Neuron (in vitro differentiated cells): ENCODE measurements around the gene TLCD3B.
A peak's percentile ranks its signal among the peaks of the same experiment; 100 is the strongest.

Source experiments
- H2AFZ ChIP-seq: one replicate; pipeline ENCODE4 v1.6.1; 2013; ENCODE audit warnings: low read depth, mild to moderate bottlenecking, inconsistent platforms, low read length, moderate library complexity
- H3K27me3 ChIP-seq: one replicate; pipeline ENCODE4 v1.6.1; 2013; ENCODE audit warnings: low read length; ENCODE audit not compliant: insufficient read depth
- H3K36me3 ChIP-seq: one replicate; pipeline ENCODE4 v1.6.1; 2013; ENCODE audit warnings: low read length; ENCODE audit not compliant: insufficient read depth
- H3K4me1 ChIP-seq: one replicate; pipeline ENCODE4 v1.6.1; 2013; ENCODE audit warnings: low read length; ENCODE audit not compliant: insufficient read depth
- H3K4me3 ChIP-seq: 2 replicates; pipeline ENCODE4 v1.5.1; 2013; ENCODE audit warnings: mild to moderate bottlenecking, low read length, moderate library complexity
- H3K9me3 ChIP-seq: one replicate; pipeline ENCODE4 v1.6.1; 2013; ENCODE audit warnings: low read length

Gene TLCD3B

DNA sequence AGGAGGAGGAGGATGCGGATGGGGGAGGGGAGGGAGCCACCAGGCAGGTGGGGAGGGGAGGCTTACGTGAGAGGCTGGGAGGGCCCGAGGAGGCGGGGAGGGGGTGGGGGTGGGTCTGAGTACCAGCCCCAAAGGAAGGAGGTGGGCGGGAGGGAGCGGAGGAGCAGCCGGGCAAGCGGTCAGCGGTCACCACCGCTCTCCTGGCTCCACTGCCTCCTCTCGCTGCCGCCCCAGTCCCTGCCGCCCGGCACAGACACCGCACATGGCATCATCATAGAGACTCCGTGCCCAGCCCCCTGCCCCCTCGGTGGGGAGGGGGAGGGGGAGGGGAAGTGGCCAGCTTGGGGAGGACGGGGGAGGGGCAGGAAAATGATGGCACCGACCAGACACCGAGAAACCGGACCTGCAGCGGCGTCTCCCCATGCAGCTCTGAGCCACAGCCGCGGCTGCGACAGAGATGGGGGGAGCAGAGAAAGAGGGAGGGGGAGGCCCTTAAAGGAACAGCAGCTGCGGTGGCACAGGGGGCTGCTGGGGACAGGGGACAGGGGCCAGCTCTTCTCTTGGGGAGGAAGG, at the start of gene TLCD3B:
Gene TLCD3B (minus strand): TSS at position 431 of the 573 bp plus-strand sequence. CDS start 744 bp downstream, outside the sequence.
- peak within 1 kb of the TSS; percentile 35 for H2AFZ ChIP-seq
- H3K4me3 ChIP-seq, result peak within 1 kb of the TSS; percentile 42
- H3K4me1 ChIP-seq, result peaks cover 17% of the 10 kb centered on the region
- no peaks in the 10 kb centered on the region for H3K9me3 ChIP-seq
- H3K27me3 ChIP-seq, result peaks cover 7% of the 10 kb centered on the region
- H3K36me3 ChIP-seq, result no peaks in the 10 kb centered on the region

DNA sequence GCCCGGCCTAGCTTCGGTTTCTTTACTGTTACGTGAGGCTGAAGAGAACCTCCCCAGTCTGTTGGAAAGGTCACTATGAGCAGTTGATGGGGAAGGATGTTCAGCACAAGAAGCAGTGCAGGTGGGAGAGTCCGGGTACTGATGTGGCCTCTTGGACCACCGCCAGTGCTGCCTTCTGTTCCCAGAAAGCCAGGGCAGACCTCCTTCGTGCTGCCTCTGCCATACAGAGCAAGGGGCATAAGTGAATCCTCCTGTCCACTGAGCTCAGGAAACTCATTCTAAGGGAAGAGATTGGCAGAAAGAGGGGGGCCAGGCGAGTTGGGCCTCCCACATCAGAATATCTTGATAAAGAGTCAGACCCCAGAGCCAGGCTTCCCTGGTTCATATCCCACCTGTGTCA, 48.4 kb upstream of the TLCD3B start:
- Histone ChIP-seq H3K36me3 (peaks cover 62% of the 10 kb centered on the region), H3K9me3 (no peaks in the 10 kb centered on the region), H3K4me1 (peaks cover 17% of the 10 kb centered on the region), H3K27me3 (no peaks in the 10 kb centered on the region), H2AFZ (no peak overlapping the region), H3K4me3 (no peak overlapping the region)

GRCh38 chr16:30078744-30079143, 47.7 kb upstream of the TLCD3B start:
- peaks cover 17% of the 10 kb centered on the region for H3K4me1 ChIP-seq
- H3K36me3 ChIP-seq, result peaks cover 55% of the 10 kb centered on the region
- no peaks in the 10 kb centered on the region for H3K9me3 ChIP-seq
- H3K4me3 ChIP-seq, result no peak overlapping the region
- H2AFZ ChIP-seq, result no peak overlapping the region
- H3K27me3 ChIP-seq, result no peaks in the 10 kb centered on the region

DNA sequence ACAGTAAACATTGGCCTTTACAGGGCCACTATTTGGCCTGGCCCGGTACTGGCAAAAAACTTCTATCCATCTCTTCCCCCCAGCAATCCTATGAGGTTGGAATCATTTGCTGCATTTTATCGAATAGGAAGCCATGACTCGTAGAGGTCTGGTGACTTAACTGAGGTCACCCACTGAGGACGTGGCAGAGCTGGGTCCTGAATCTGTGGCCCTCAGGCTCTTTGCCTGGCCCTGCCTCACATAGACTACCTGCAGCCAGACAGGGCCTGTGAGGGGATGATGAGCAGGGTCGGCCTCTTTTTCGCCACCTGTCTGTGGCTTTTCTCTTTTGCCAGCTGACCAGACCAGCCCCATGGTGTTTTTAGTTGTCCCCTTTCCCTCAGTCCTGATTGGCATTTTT, 46.6 kb upstream of the TLCD3B start:
- Histone ChIP-seq H2AFZ (no peak overlapping the region), H3K4me3 (peak overlapping the region; percentile 84), H3K36me3 (peaks cover 44% of the 10 kb centered on the region), H3K9me3 (no peaks in the 10 kb centered on the region), H3K27me3 (no peaks in the 10 kb centered on the region), H3K4me1 (peaks cover 17% of the 10 kb centered on the region)

DNA sequence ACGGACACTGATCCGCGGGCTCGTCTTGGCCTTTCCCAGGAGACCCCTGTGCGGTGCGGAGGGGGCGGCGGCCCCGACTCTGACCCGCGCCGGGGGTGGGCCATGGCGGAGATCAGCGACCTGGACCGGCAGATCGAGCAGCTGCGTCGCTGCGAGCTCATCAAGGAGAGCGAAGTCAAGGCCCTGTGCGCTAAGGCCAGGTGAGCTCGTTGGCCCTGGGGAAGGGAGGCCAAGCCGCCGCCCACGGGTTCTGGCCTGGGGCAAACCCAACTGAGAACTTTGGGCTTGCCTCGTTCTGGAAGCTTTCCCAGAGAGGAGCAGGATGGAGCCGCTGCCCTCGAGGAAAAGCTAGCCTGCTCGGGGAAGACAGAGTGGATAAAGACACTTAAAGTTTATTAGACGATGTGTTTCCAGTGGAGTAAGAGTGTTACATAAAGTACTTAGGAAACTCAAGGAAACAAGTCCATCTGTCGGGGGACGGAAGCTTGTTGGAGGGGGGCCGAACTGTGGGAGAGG, 45.3 kb upstream of the TLCD3B start:
- Histone ChIP-seq H2AFZ (peak overlapping the region; percentile 71), H3K27me3 (no peaks in the 10 kb centered on the region), H3K4me3 (peak overlapping the region; percentile 84), H3K36me3 (peaks cover 44% of the 10 kb centered on the region), H3K9me3 (no peaks in the 10 kb centered on the region), H3K4me1 (peaks cover 17% of the 10 kb centered on the region)

- peaks cover 17% of the 10 kb centered on the region for H3K4me1 ChIP-seq
- H3K4me3 ChIP-seq, result peak within 1 kb of the TSS; percentile 84
- peak within 1 kb of the TSS; percentile 71 for H2AFZ ChIP-seq
- H3K27me3 ChIP-seq, result no peaks in the 10 kb centered on the region
- no peaks in the 10 kb centered on the region for H3K9me3 ChIP-seq
- peaks cover 38% of the 10 kb centered on the region for H3K36me3 ChIP-seq
Measured at GRCh38 chr16:30075503-30076275, 44.6 kb upstream of the TLCD3B start, which contains the start of gene PPP4C. TSS of gene PPP4C (plus strand) at chr16:30075994. CDS start at chr16:30076378, 384 bp downstream.

- Histone ChIP-seq H3K9me3 (no peaks in the 10 kb centered on the region), H2AFZ (no peak overlapping the region), H3K4me1 (peaks cover 13% of the 10 kb centered on the region), H3K4me3 (no peak overlapping the region), H3K27me3 (no peaks in the 10 kb centered on the region), H3K36me3 (peaks cover 45% of the 10 kb centered on the region)
Measured at GRCh38 chr16:30070490-30070889, 39.4 kb upstream of the TLCD3B start.

GRCh38 chr16:30069611-30070462, 38.8 kb upstream of the TLCD3B start:
- Histone ChIP-seq H3K27me3 (no peaks in the 10 kb centered on the region), H2AFZ (no peak overlapping the region), H3K4me1 (peaks cover 11% of the 10 kb centered on the region), H3K36me3 (peaks cover 45% of the 10 kb centered on the region), H3K4me3 (no peak overlapping the region), H3K9me3 (no peaks in the 10 kb centered on the region)

DNA sequence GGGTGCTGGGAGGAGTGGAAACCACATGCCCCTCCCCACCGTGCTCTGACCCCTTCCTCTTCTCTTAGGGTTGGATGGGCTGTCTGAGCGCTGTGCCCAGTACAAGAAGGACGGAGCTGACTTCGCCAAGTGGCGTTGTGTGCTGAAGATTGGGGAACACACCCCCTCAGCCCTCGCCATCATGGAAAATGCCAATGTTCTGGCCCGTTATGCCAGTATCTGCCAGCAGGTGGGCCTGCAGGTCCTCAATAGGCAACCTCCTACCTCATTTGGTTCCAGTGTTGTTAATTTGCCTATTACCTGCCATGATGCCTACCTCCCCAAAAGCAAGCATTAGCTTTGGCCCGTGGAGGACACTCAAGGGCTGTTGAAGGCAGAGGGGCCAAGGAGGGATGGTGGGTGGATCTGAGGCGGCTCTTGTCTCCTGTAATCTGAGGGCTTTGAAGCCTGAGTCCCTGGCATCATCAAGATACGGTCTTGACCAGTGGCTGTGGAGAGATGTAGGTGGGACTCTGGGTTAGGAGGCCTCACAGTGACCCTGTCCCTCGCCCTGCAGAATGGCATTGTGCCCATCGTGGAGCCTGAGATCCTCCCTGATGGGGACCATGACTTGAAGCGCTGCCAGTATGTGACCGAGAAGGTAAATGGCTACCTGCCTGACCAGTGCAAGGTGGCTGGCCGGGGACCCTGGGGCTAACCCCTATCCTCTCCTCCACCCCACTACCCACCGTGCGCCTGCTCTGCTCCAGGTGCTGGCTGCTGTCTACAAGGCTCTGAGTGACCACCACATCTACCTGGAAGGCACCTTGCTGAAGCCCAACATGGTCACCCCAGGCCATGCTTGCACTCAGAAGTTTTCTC, 37.9 kb upstream of the TLCD3B start:
- Histone ChIP-seq H3K36me3 (peaks cover 45% of the 10 kb centered on the region), H2AFZ (no peak overlapping the region), H3K4me3 (no peak overlapping the region), H3K9me3 (no peaks in the 10 kb centered on the region), H3K4me1 (peaks cover 18% of the 10 kb centered on the region), H3K27me3 (no peaks in the 10 kb centered on the region)

- H3K9me3 ChIP-seq, result no peaks in the 10 kb centered on the region
- peaks cover 24% of the 10 kb centered on the region for H3K4me1 ChIP-seq
- no peaks in the 10 kb centered on the region for H3K27me3 ChIP-seq
- no peak overlapping the region for H3K4me3 ChIP-seq
- no peak overlapping the region for H2AFZ ChIP-seq
- peaks cover 45% of the 10 kb centered on the region for H3K36me3 ChIP-seq
Measured at GRCh38 chr16:30068333-30068732, 37.3 kb upstream of the TLCD3B start.

- Histone ChIP-seq H3K9me3 (no peaks in the 10 kb centered on the region), H3K4me1 (peaks cover 24% of the 10 kb centered on the region), H3K27me3 (no peaks in the 10 kb centered on the region), H2AFZ (no peak overlapping the region), H3K4me3 (no peak overlapping the region), H3K36me3 (peaks cover 45% of the 10 kb centered on the region)
Measured at GRCh38 chr16:30067584-30067916, 36.5 kb upstream of the TLCD3B start.
